Activated CD4-positive, alpha-beta T cell treated with anti-CD3 and anti-CD28 coated beads, Interleukin-2, amount 10 ng/mL, durations not matched to agents 7 days and 5 days (primary cell): Measurements from ENCODE around the gene CIC. TPM values are rescaled to one million over a fixed set of nuclear protein-coding genes. Genes with fewer than 3 reads are reported as not detected.
A peak's percentile ranks its signal among the peaks of the same experiment; 100 is the strongest.

ENCODE experiments used
- CTCF ChIA-PET: fragments of 350-600 bp; sonication (Branson Sonifier 250); formaldehyde crosslinking; loops from one replicate; lab custom pipeline; 2021; ENCODE audit warnings: antibody characterized with exemption; lab: Charles Lee
- POLR2A ChIA-PET: fragments of 350-600 bp; sonication (Branson Sonifier 250); formaldehyde crosslinking; loops from one replicate; lab custom pipeline; 2021; ENCODE audit warnings: antibody characterized with exemption; lab: Charles Lee
- DNase-seq: peaks from one replicate; pipeline ENCODE4 v3.0.0-alpha.2; 2020
- H3K27ac Mint-ChIP-seq: one replicate; pipeline ENCODE4 v1.8.0; 2021; ENCODE audit warnings: mild to moderate bottlenecking, moderate library complexity, mixed read lengths
- H3K27me3 Mint-ChIP-seq: one replicate; pipeline ENCODE4 v1.8.0; 2021; ENCODE audit warnings: mixed read lengths
- H3K36me3 Mint-ChIP-seq: one replicate; pipeline ENCODE4 v1.8.0; 2021; ENCODE audit warnings: low read depth, mixed read lengths
- H3K4me1 Mint-ChIP-seq: one replicate; pipeline ENCODE4 v1.8.0; 2021; ENCODE audit warnings: mixed read lengths
- H3K4me3 Mint-ChIP-seq: one replicate; pipeline ENCODE4 v1.8.0; 2021; ENCODE audit warnings: mild to moderate bottlenecking, moderate library complexity, mixed read lengths
- H3K9me3 Mint-ChIP-seq: one replicate; pipeline ENCODE4 v1.8.0; 2021; ENCODE audit warnings: mixed read lengths
- total RNA-seq, 2 experiments: library from RNA; stranded (reverse); gene quantifications; one replicate each; pipeline ENCODE4 v1.2.3, GENCODE V29; 2021

The CIC gene
- total RNA-seq, 2 experiments from 2014 or later = 69.3 to 81.0 TPM

GRCh38 chr19:42317535-42317934 is 48.5 kb downstream of the CIC start:
- peaks cover 34% of the 10 kb centered on the region for H3K27me3 Mint-ChIP-seq
- CTCF ChIA-PET = no interaction called here
- no peaks in the 10 kb centered on the region for H3K36me3 Mint-ChIP-seq

GRCh38 chr19:42322305-42322704 is 53.3 kb downstream of the CIC start:
- Mint-ChIP-seq H3K4me1 (peaks cover 23% of the 10 kb centered on the region), H3K27ac (no peak overlapping the region), H3K9me3 (no peaks in the 10 kb centered on the region), H3K4me3 (no peak overlapping the region), H3K36me3 (no peaks in the 10 kb centered on the region), H3K27me3 (peaks cover 24% of the 10 kb centered on the region)
- CTCF ChIA-PET = interaction anchor here (0.9 to 1.5 kb wide), 2 partner anchors 119 to 195 kb away, joined by 3 read pairs; no protein-coding TSS in a partner anchor
- POLR2A ChIA-PET = no interaction called here
- DNase-seq = no peak

More at GRCh38 chr19:42317535-42317934, 48.5 kb downstream of the CIC start:
- POLR2A ChIA-PET = no interaction called here
- H3K9me3 Mint-ChIP-seq = no peaks in the 10 kb centered on the region
- no peak for DNase-seq
- no peak overlapping the region for H3K27ac Mint-ChIP-seq
- H3K4me1 Mint-ChIP-seq = peaks cover 22% of the 10 kb centered on the region
- H3K4me3 Mint-ChIP-seq = no peak overlapping the region

GRCh38 chr19:42323473-42323851 is 54.4 kb downstream of the CIC start:
- H3K27me3 Mint-ChIP-seq = peaks cover 24% of the 10 kb centered on the region
- no peak overlapping the region for H3K27ac Mint-ChIP-seq
- no peaks in the 10 kb centered on the region for H3K9me3 Mint-ChIP-seq
- ChIA-PET POLR2A (no interaction called here), CTCF (interaction anchor here (1.2 to 1.5 kb wide), 2 partner anchors 13 to 197 kb away, joined by 3 read pairs; no protein-coding TSS in a partner anchor)
- peaks cover 19% of the 10 kb centered on the region for H3K4me1 Mint-ChIP-seq
- H3K4me3 Mint-ChIP-seq = no peak overlapping the region
- no peaks in the 10 kb centered on the region for H3K36me3 Mint-ChIP-seq
- no peak for DNase-seq

GRCh38 chr19:42323852-42324654 is 55.0 kb downstream of the CIC start:
- no peak overlapping the region for H3K27ac Mint-ChIP-seq
- no peak overlapping the region for H3K4me3 Mint-ChIP-seq
- ChIA-PET CTCF (interaction anchor here (1.2 kb wide), 1 partner anchor 13 kb away, joined by 3 read pairs; no protein-coding TSS in a partner anchor), POLR2A (no interaction called here)
- DNase-seq = no peak
- no peaks in the 10 kb centered on the region for H3K9me3 Mint-ChIP-seq
- H3K27me3 Mint-ChIP-seq = peaks cover 24% of the 10 kb centered on the region
- peaks cover 19% of the 10 kb centered on the region for H3K4me1 Mint-ChIP-seq
- no peaks in the 10 kb centered on the region for H3K36me3 Mint-ChIP-seq

GRCh38 chr19:42324655-42325307 is 55.7 kb downstream of the CIC start:
- Mint-ChIP-seq H3K4me3 (peak overlapping the region; percentile 89), H3K36me3 (no peaks in the 10 kb centered on the region), H3K9me3 (no peaks in the 10 kb centered on the region), H3K4me1 (peaks cover 19% of the 10 kb centered on the region), H3K27ac (peak overlapping the region; percentile 84), H3K27me3 (peaks cover 24% of the 10 kb centered on the region)
- POLR2A ChIA-PET = no interaction called here
- DNase-seq = no peak
- CTCF ChIA-PET = no interaction called here

GRCh38 chr19:42325308-42325895 is 56.4 kb downstream of the CIC start, which contains the start of gene MEGF8:
TSS of gene MEGF8 (plus strand) at chr19:42325635. CDS start at chr19:42326244, 609 bp downstream.
- H3K27ac Mint-ChIP-seq = peak within 1 kb of the TSS; percentile 84
- POLR2A ChIA-PET = no interaction called here
- peaks cover 19% of the 10 kb centered on the region for H3K4me1 Mint-ChIP-seq
- peak within 1 kb of the TSS; percentile 89 for H3K4me3 Mint-ChIP-seq
- H3K36me3 Mint-ChIP-seq = no peaks in the 10 kb centered on the region
- CTCF ChIA-PET = no interaction called here
- peaks cover 24% of the 10 kb centered on the region for H3K27me3 Mint-ChIP-seq
- DNase-seq = peak; percentile 99
- H3K9me3 Mint-ChIP-seq = no peaks in the 10 kb centered on the region

- Mint-ChIP-seq H3K9me3 (no peaks in the 10 kb centered on the region), H3K27ac (peak overlapping the region; percentile 84), H3K27me3 (peaks cover 22% of the 10 kb centered on the region), H3K4me1 (peaks cover 19% of the 10 kb centered on the region), H3K4me3 (peak overlapping the region; percentile 89), H3K36me3 (no peaks in the 10 kb centered on the region)
- DNase-seq = peak; percentile 28
- CTCF ChIA-PET = interaction anchor here (1.4 kb wide), 1 partner anchor 18 kb away, joined by 3 read pairs; no protein-coding TSS in a partner anchor
- POLR2A ChIA-PET = no interaction called here
These were observed 57.1 kb downstream of the CIC start for GRCh38 chr19:42325896-42326771.

GRCh38 chr19:42326969-42327368 is 57.9 kb downstream of the CIC start:
- H3K27me3 Mint-ChIP-seq = peaks cover 22% of the 10 kb centered on the region
- no peak overlapping the region for H3K27ac Mint-ChIP-seq
- no peaks in the 10 kb centered on the region for H3K9me3 Mint-ChIP-seq
- peak overlapping the region; percentile 89 for H3K4me3 Mint-ChIP-seq
- H3K36me3 Mint-ChIP-seq = no peaks in the 10 kb centered on the region
- DNase-seq = no peak
- peaks cover 19% of the 10 kb centered on the region for H3K4me1 Mint-ChIP-seq
- POLR2A ChIA-PET = no interaction called here
- CTCF ChIA-PET = interaction anchor here (1.4 kb wide), 1 partner anchor 17 kb away, joined by 3 read pairs; no protein-coding TSS in a partner anchor

- CTCF ChIA-PET = interaction anchor here (0.6 to 1.4 kb wide), 4 partner anchors 12 to 34 kb away, joined by 3 to 4 read pairs (median 3); no protein-coding TSS in a partner anchor
- Mint-ChIP-seq H3K9me3 (no peaks in the 10 kb centered on the region), H3K36me3 (no peaks in the 10 kb centered on the region), H3K4me3 (no peak overlapping the region), H3K4me1 (peaks cover 19% of the 10 kb centered on the region), H3K27me3 (peaks cover 18% of the 10 kb centered on the region), H3K27ac (no peak overlapping the region)
- DNase-seq = no peak
- POLR2A ChIA-PET = no interaction called here
These were observed 58.3 kb downstream of the CIC start for GRCh38 chr19:42327381-42327780.

GRCh38 chr19:42328106-42328505 is 59.1 kb downstream of the CIC start:
- Mint-ChIP-seq H3K4me1 (peaks cover 19% of the 10 kb centered on the region), H3K27me3 (peaks cover 12% of the 10 kb centered on the region), H3K4me3 (no peak overlapping the region), H3K36me3 (no peaks in the 10 kb centered on the region), H3K9me3 (no peaks in the 10 kb centered on the region), H3K27ac (no peak overlapping the region)
- ChIA-PET CTCF (interaction anchor here (0.6 to 1.0 kb wide), 3 partner anchors 12 to 35 kb away, joined by 3 to 4 read pairs (median 3); no protein-coding TSS in a partner anchor), POLR2A (no interaction called here)
- no peak for DNase-seq

- Mint-ChIP-seq H3K9me3 (no peaks in the 10 kb centered on the region), H3K27me3 (peaks cover 7% of the 10 kb centered on the region), H3K4me3 (no peak overlapping the region), H3K36me3 (no peaks in the 10 kb centered on the region), H3K27ac (no peak overlapping the region), H3K4me1 (peaks cover 19% of the 10 kb centered on the region)
- ChIA-PET CTCF (interaction anchor here (0.8 kb wide), 1 partner anchor 146 kb away, joined by 3 read pairs; no protein-coding TSS in a partner anchor), POLR2A (no interaction called here)
- DNase-seq = no peak
These were observed 59.8 kb downstream of the CIC start for GRCh38 chr19:42328854-42329253.
